Parathyroid adenoma (tissue), 2 donors: Measurements from ENCODE around the gene LTBP2.

Experiments
- H2AFZ ChIP-seq: fragments of 300-600 bp; sonication (generic); one replicate; pipeline ENCODE4 v1.7.0; 2017; ENCODE audit warnings: antibody characterized with exemption, mild to moderate bottlenecking
- H3K27ac ChIP-seq: fragments of 300-600 bp; sonication (generic); one replicate; pipeline ENCODE4 v1.7.0; 2017
- H3K27me3 ChIP-seq: fragments of 300-600 bp; sonication (generic); one replicate; pipeline ENCODE4 v1.7.0; 2017; ENCODE audit warnings: low read length; ENCODE audit not compliant: control insufficient read depth, insufficient read depth
- H3K36me3 ChIP-seq: fragments of 300-600 bp; sonication (generic); one replicate; pipeline ENCODE4 v1.7.0; 2017; ENCODE audit warnings: low read length; ENCODE audit not compliant: control insufficient read depth, insufficient read depth
- H3K4me1 ChIP-seq: fragments of 300-600 bp; sonication (generic); one replicate; pipeline ENCODE4 v1.7.0; 2017; ENCODE audit warnings: control low read depth
- H3K4me2 ChIP-seq: fragments of 300-600 bp; sonication (generic); one replicate; pipeline ENCODE4 v1.7.0; 2017; ENCODE audit warnings: low read length
- H3K4me3 ChIP-seq: fragments of 300-600 bp; sonication (generic); one replicate; pipeline ENCODE4 v1.7.0; 2017; ENCODE audit warnings: low read depth, low read length
- H3K79me2 ChIP-seq: fragments of 300-600 bp; sonication (generic); one replicate; pipeline ENCODE4 v1.7.0; 2017; ENCODE audit warnings: control low read depth
- H3K9ac ChIP-seq: fragments of 300-600 bp; sonication (generic); one replicate; pipeline ENCODE4 v1.7.0; 2017; ENCODE audit warnings: mild to moderate bottlenecking
- H3K9me3 ChIP-seq: fragments of 300-600 bp; sonication (generic); one replicate; pipeline ENCODE4 v1.7.0; 2017; ENCODE audit warnings: low read length; ENCODE audit not compliant: control insufficient read depth
- TF ChIP-seq, protein P1 (sequence below): fragments of 300-600 bp; sonication (generic); IDR thresholded peaks from one replicate; pipeline ENCODE4 v1.7.0; 2017; ENCODE audit warnings: antibody characterized with exemption, mild to moderate bottlenecking
- donor health status: primary hyperparathyroidism.

LTBP2 gene

DNA sequence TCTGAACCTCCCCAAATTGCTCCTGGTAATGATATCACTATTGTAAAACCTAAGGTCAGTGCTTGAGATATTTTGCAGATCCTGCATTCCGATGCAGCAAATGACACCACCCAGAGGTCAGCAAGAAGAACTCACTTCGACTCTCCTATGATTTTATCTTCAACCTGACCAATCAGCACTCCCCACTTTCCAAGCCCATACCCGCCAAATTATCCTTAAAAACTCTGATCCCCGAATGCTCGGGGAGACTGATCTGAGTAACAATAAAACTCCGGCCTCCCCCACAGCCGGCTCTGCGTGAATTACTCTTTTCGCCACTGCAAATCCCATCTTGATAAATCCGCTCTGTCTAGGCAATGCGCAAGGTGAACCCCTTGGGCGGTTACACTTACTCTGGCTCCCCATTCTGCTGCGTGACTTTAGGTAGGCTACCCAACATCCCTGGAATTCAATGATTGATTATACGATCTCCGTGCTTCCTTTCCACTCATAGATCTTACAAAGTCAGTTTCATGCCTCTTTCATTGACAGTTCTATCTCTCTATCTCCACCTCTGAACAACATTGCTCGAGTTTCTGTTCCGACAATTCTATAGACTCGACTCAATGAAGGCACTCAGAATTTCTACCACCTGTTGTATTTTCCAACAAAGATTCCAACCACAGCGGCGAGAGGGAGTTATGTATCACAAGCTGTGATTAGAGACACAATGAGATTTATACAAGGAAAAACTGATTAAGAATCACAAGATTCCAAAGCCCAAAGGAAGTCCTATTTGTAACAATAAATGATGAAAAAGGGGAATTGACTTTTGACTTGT lies 119.9 kb downstream of the LTBP2 start:
- TF ChIP-seq, protein P1, sequence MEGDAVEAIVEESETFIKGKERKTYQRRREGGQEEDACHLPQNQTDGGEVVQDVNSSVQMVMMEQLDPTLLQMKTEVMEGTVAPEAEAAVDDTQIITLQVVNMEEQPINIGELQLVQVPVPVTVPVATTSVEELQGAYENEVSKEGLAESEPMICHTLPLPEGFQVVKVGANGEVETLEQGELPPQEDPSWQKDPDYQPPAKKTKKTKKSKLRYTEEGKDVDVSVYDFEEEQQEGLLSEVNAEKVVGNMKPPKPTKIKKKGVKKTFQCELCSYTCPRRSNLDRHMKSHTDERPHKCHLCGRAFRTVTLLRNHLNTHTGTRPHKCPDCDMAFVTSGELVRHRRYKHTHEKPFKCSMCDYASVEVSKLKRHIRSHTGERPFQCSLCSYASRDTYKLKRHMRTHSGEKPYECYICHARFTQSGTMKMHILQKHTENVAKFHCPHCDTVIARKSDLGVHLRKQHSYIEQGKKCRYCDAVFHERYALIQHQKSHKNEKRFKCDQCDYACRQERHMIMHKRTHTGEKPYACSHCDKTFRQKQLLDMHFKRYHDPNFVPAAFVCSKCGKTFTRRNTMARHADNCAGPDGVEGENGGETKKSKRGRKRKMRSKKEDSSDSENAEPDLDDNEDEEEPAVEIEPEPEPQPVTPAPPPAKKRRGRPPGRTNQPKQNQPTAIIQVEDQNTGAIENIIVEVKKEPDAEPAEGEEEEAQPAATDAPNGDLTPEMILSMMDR: peak; percentile 23
- Histone ChIP-seq H3K9me3 (no peaks in the 10 kb centered on the region), H3K4me2 (peak overlapping the region; percentile 95), H3K4me1 (peaks cover 5% of the 10 kb centered on the region), H3K9ac (no peak overlapping the region), H3K4me3 (peak overlapping the region; percentile 83), H3K27me3 (no peaks in the 10 kb centered on the region), H3K27ac (peak overlapping the region; percentile 68), H2AFZ (peak overlapping the region; percentile 90), H3K36me3 (no peaks in the 10 kb centered on the region), H3K79me2 (no peaks in the 10 kb centered on the region)

DNA sequence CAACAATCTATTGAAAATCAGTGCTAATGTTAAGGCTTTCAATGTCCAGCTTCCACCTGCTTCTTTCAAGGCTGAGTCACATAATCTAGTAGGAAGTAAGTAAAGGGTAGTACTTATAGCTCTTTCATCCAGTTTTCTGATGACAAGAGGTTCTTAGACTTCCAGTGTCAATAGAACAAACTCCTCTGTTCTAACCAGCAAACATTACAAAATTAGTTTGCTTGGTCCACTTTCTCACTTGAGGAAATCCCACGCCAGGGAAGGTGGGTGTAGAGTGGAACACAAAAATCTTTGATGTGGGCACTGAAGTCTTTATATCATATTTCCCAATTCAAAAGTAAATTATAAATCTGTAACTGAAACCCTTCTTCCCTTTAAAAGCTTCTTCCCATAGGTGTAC lies 121.6 kb downstream of the LTBP2 start:
- Histone ChIP-seq H3K4me2 (no peak overlapping the region), H2AFZ (no peak overlapping the region), H3K27ac (no peak overlapping the region), H3K9ac (no peak overlapping the region), H3K27me3 (no peaks in the 10 kb centered on the region), H3K4me3 (no peak overlapping the region), H3K4me1 (peaks cover 12% of the 10 kb centered on the region), H3K9me3 (no peaks in the 10 kb centered on the region), H3K79me2 (no peaks in the 10 kb centered on the region), H3K36me3 (no peaks in the 10 kb centered on the region)
- TF ChIP-seq, protein P1: no peak

DNA sequence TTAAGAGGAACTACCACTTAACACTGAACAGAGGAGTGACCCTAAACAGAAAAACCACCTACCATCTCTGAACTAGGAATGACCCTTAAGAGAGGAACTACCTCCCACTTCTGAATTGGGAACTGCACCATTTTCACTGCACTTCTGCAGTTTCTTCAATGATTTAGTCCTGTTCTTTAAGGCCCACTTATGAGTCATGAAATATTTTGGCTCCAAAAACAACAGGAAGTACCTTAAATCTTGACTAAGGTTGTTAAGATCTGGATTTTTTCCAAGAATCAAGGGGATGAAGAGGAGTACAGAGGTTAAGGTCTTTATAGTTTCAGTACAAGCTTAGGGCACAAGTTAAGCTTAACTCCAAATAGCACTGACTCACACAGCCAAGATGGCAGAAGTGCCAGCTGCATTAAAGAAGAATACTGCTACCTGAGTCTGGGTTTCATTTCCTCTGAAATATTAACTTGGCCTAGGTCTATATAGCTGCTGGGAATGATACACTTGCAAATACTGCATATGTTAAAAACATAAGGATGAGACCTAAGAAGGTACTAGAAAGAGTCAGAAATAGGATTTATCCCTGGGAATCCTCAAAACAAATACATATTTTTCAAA lies 123.1 kb downstream of the LTBP2 start:
- Histone ChIP-seq H3K27me3 (no peaks in the 10 kb centered on the region), H3K4me2 (no peak overlapping the region), H3K9me3 (no peaks in the 10 kb centered on the region), H3K36me3 (no peaks in the 10 kb centered on the region), H3K27ac (no peak overlapping the region), H3K9ac (no peak overlapping the region), H3K79me2 (no peaks in the 10 kb centered on the region), H3K4me1 (peaks cover 7% of the 10 kb centered on the region), H2AFZ (no peak overlapping the region), H3K4me3 (no peak overlapping the region)
- TF ChIP-seq, protein P1: no peak

DNA sequence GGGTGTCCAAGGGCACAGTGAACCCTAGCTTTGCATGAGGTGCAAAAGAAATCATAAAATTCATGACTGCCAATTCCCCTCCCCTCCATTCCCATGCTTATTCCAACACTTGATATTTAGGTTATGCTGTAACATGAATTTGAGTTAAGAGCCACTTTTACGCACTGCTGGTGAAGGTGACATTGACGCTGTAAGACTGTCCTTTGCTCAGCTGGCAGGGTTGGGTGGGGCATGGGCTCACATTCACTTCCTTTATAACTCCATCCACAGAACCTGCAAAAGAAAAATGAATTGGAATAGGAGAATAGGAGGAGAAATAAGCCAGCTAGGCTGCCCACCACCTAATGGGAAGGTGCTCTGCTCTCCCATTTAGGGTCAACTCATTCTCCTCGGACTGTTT lies 125.9 kb downstream of the LTBP2 start:
- Histone ChIP-seq H3K9ac (no peak overlapping the region), H3K36me3 (no peaks in the 10 kb centered on the region), H3K4me1 (peaks cover 7% of the 10 kb centered on the region), H3K4me2 (no peak overlapping the region), H2AFZ (no peak overlapping the region), H3K79me2 (no peaks in the 10 kb centered on the region), H3K27ac (no peak overlapping the region), H3K9me3 (no peaks in the 10 kb centered on the region), H3K4me3 (no peak overlapping the region), H3K27me3 (no peaks in the 10 kb centered on the region)
- TF ChIP-seq, protein P1: no peak
